ENCODE measurements around the gene TMEM9.

TMEM9 gene

GRCh38 chr1:201154389-201155165 is at the start of gene TMEM9:
Gene TMEM9, minus strand, starts transcription at chr1:201154474. Its CDS starts 551 bp downstream, at chr1:201153923.
- peak; percentile 98 for DNase-seq

- no peak for DNase-seq
Observed at GRCh38 chr1:201198598-201198997, 44.3 kb upstream of the TMEM9 start.

- DNase-seq = no peak
Observed at GRCh38 chr1:201194046-201194445, 39.8 kb upstream of the TMEM9 start.

GRCh38 chr1:201192261-201192788 is 38.1 kb upstream of the TMEM9 start:
- no peak for DNase-seq

- peak; percentile 40 for DNase-seq
Observed at GRCh38 chr1:201191653-201192260, 37.5 kb upstream of the TMEM9 start.

GRCh38 chr1:201190624-201191051 is 36.4 kb upstream of the TMEM9 start, which contains the start of gene IGFN1:
Gene IGFN1, plus strand, starts transcription at chr1:201190824. Its CDS starts 2,470 bp downstream, at chr1:201193294.
- DNase-seq = peak; percentile 90

- DNase-seq = no peak
Observed at GRCh38 chr1:201190005-201190404, 35.7 kb upstream of the TMEM9 start.

- DNase-seq = no peak
Observed at GRCh38 chr1:201189085-201189484, 34.8 kb upstream of the TMEM9 start.

GRCh38 chr1:201186192-201186591 is 31.9 kb upstream of the TMEM9 start:
- DNase-seq = no peak

GRCh38 chr1:201185527-201186128 is 31.4 kb upstream of the TMEM9 start:
- DNase-seq = no peak

- no peak for DNase-seq
Observed at GRCh38 chr1:201185123-201185453, 30.8 kb upstream of the TMEM9 start.

- DNase-seq = peak; percentile 92
Observed at GRCh38 chr1:201184307-201185122, 30.2 kb upstream of the TMEM9 start.

GRCh38 chr1:201183753-201184152 is 29.5 kb upstream of the TMEM9 start:
- no peak for DNase-seq

- no peak for DNase-seq
Observed at GRCh38 chr1:201183209-201183608, 28.9 kb upstream of the TMEM9 start.

GRCh38 chr1:201181726-201182125 is 27.5 kb upstream of the TMEM9 start:
- no peak for DNase-seq

- no peak for DNase-seq
Observed at GRCh38 chr1:201181323-201181722, 27.0 kb upstream of the TMEM9 start.

GRCh38 chr1:201180901-201181300 is 26.6 kb upstream of the TMEM9 start:
- no peak for DNase-seq

- DNase-seq = no peak
Observed at GRCh38 chr1:201180141-201180540, 25.9 kb upstream of the TMEM9 start.

GRCh38 chr1:201178718-201179117 is 24.4 kb upstream of the TMEM9 start:
- DNase-seq = no peak

GRCh38 chr1:201176940-201177339 is 22.7 kb upstream of the TMEM9 start:
- no peak for DNase-seq

- DNase-seq = no peak
Observed at GRCh38 chr1:201175820-201176500, 21.7 kb upstream of the TMEM9 start.

GRCh38 chr1:201173736-201174135 is 19.5 kb upstream of the TMEM9 start:
- DNase-seq = peak; percentile 42
